ENCODE results near the gene KLHL24. TPM values are rescaled to one million over a fixed set of nuclear protein-coding genes. Genes with fewer than 3 reads are reported as not detected.

KLHL24 gene
- total RNA-seq, 2 experiments from 2014 or later: 10.5 to 10.8 TPM

- DNase-seq: no peak
- H3K27me3 Mint-ChIP-seq: no peaks in the 10 kb centered on the region
- intact Hi-C loops (cut with micrococcal nuclease): loop anchor here (5.0 kb wide), 1 partner anchor 48 kb away; no protein-coding TSS in a partner anchor
- peaks cover 35% of the 10 kb centered on the region for H3K9me3 Mint-ChIP-seq
- H3K36me3 Mint-ChIP-seq (ENCODE audit: low read depth): peaks cover 54% of the 10 kb centered on the region
- H3K27ac Mint-ChIP-seq: peak overlapping the region; percentile 7
- H3K4me1 Mint-ChIP-seq (ENCODE audit: low read depth): peaks cover 12% of the 10 kb centered on the region
- H3K4me3 Mint-ChIP-seq: no peak overlapping the region
- no peak for ATAC-seq
- ChIA-PET POLR2A (interaction anchor here (0.8 kb wide), 1 partner anchor 10 kb away, joined by 3 read pairs; no protein-coding TSS in a partner anchor), CTCF (interaction anchor here (1.4 kb wide), 1 partner anchor 15 kb away, joined by 4 read pairs; no protein-coding TSS in a partner anchor)
- no peak for TF ChIP-seq CTCF (IDR thresholded peaks at IDR 0.05)
Measured at GRCh38 chr3:183654727-183655126, 19.3 kb downstream of the KLHL24 start.

- H3K27ac Mint-ChIP-seq: no peak overlapping the region
- DNase-seq (no peak), ATAC-seq (no peak)
- no peak overlapping the region for H3K4me3 Mint-ChIP-seq
- peaks cover 20% of the 10 kb centered on the region for H3K36me3 Mint-ChIP-seq (ENCODE audit: low read depth)
- H3K9me3 Mint-ChIP-seq: no peaks in the 10 kb centered on the region
- ChIA-PET CTCF (interaction anchor here (0.8 to 1.6 kb wide), 2 partner anchors 12 to 25 kb away, joined by 3 to 4 read pairs; no protein-coding TSS in a partner anchor), POLR2A (interaction anchor here (0.8 to 1.7 kb wide), 2 partner anchors 35 to 85 kb away, joined by 3 to 7 read pairs; partner anchors contain the start of gene YEATS2)
- no peaks in the 10 kb centered on the region for H3K27me3 Mint-ChIP-seq
- intact Hi-C loops (cut with micrococcal nuclease): no loop called here
- H3K4me1 Mint-ChIP-seq (ENCODE audit: low read depth): peaks cover 31% of the 10 kb centered on the region
- TF ChIP-seq CTCF (IDR thresholded peaks at IDR 0.05): no peak
Measured at GRCh38 chr3:183662099-183662498, 26.7 kb downstream of the KLHL24 start.

- no peaks in the 10 kb centered on the region for H3K9me3 Mint-ChIP-seq
- no peak for TF ChIP-seq CTCF (IDR thresholded peaks at IDR 0.05)
- ChIA-PET CTCF (interaction anchor here (0.7 kb wide), 1 partner anchor 472 kb away, joined by 3 read pairs; no protein-coding TSS in a partner anchor), POLR2A (interaction anchor here (0.5 kb wide), 1 partner anchor 46 kb away, joined by 4 read pairs; no protein-coding TSS in a partner anchor)
- no peak overlapping the region for H3K4me3 Mint-ChIP-seq
- no peaks in the 10 kb centered on the region for H3K27me3 Mint-ChIP-seq
- H3K27ac Mint-ChIP-seq: no peak overlapping the region
- no peak for DNase-seq
- peaks cover 22% of the 10 kb centered on the region for H3K4me1 Mint-ChIP-seq (ENCODE audit: low read depth)
- intact Hi-C loops (cut with micrococcal nuclease): no loop called here
- no peak for ATAC-seq
- peaks cover 12% of the 10 kb centered on the region for H3K36me3 Mint-ChIP-seq (ENCODE audit: low read depth)
Measured at GRCh38 chr3:183664913-183665381, 29.5 kb downstream of the KLHL24 start.

- no peak overlapping the region for H3K27ac Mint-ChIP-seq
- DNase-seq: no peak
- no peak overlapping the region for H3K4me3 Mint-ChIP-seq
- no peaks in the 10 kb centered on the region for H3K27me3 Mint-ChIP-seq
- no peak for TF ChIP-seq CTCF (IDR thresholded peaks at IDR 0.05)
- ChIA-PET POLR2A (no interaction called here), CTCF (interaction anchor here (1.0 kb wide), 1 partner anchor 9 kb away, joined by 3 read pairs; no protein-coding TSS in a partner anchor)
- no peaks in the 10 kb centered on the region for H3K36me3 Mint-ChIP-seq (ENCODE audit: low read depth)
- no peak for ATAC-seq
- H3K9me3 Mint-ChIP-seq: no peaks in the 10 kb centered on the region
- peaks cover 4% of the 10 kb centered on the region for H3K4me1 Mint-ChIP-seq (ENCODE audit: low read depth)
- intact Hi-C loops (cut with micrococcal nuclease): no loop called here
Measured at GRCh38 chr3:183680061-183680460, 44.6 kb downstream of the KLHL24 start.

GRCh38 chr3:183687705-183688104 is 52.3 kb downstream of the KLHL24 start:
- ChIA-PET POLR2A (interaction anchor here (1.4 kb wide), 1 partner anchor 9 kb away, joined by 7 read pairs; the partner anchor contains the start of gene YEATS2), CTCF (no interaction called here)
- Mint-ChIP-seq H3K4me3 (no peak overlapping the region), H3K27ac (no peak overlapping the region), H3K9me3 (no peaks in the 10 kb centered on the region), H3K4me1 (ENCODE audit: low read depth) (no peaks in the 10 kb centered on the region), H3K36me3 (ENCODE audit: low read depth) (no peaks in the 10 kb centered on the region), H3K27me3 (no peaks in the 10 kb centered on the region)
- TF ChIP-seq CTCF (IDR thresholded peaks at IDR 0.05): no peak
- intact Hi-C loops (cut with micrococcal nuclease): no loop called here
- ATAC-seq: no peak
- no peak for DNase-seq

Measured in activated CD8-positive, alpha-beta T cell treated with anti-CD3 and anti-CD28 coated beads for 36 hours (primary cell).